Spleen (tissue), 7 donors: ENCODE results near the gene TGFBRAP1.

Experiments
- POLR2AphosphoS5 ChIP-seq, 3 donors: sonication (generic); formaldehyde crosslinking; IDR thresholded peaks; one replicate each; pipeline ENCODE4 v1.5.1; 2017; ENCODE audit warnings: antibody characterized with exemption in 3 of 3
- TF ChIP-seq, protein P1 (sequence below), 11 experiments: fragments of 200-600 bp in 7 of 11; fragments of 450-650 bp in 4 of 11; sonication (generic) in 4 of 11; IDR thresholded peaks in 8 of 11; conservative IDR thresholded peaks in 3 of 11; 1 replicate in 7 of 11; 2 replicates in 4 of 11; pipeline versions ENCODE4 v1.4.0 to v1.8.0; 2016 to 2021; ENCODE audit warnings: antibody characterized with exemption in 11 of 11, inconsistent platforms in 4 of 11, mild to moderate bottlenecking in 1 of 11
- donor health status: DM: no; HTN: no; CAD: no; lungs with moderate emphysema.
- donor health status: DM: no; HTN: no; CAD: no.
- donor health status: DM: no; HTN: no; CAD: no.

- TF ChIP-seq POLR2AphosphoS5 (IDR thresholded peaks at IDR 0.05): no peak
- TF ChIP-seq, protein P1, sequence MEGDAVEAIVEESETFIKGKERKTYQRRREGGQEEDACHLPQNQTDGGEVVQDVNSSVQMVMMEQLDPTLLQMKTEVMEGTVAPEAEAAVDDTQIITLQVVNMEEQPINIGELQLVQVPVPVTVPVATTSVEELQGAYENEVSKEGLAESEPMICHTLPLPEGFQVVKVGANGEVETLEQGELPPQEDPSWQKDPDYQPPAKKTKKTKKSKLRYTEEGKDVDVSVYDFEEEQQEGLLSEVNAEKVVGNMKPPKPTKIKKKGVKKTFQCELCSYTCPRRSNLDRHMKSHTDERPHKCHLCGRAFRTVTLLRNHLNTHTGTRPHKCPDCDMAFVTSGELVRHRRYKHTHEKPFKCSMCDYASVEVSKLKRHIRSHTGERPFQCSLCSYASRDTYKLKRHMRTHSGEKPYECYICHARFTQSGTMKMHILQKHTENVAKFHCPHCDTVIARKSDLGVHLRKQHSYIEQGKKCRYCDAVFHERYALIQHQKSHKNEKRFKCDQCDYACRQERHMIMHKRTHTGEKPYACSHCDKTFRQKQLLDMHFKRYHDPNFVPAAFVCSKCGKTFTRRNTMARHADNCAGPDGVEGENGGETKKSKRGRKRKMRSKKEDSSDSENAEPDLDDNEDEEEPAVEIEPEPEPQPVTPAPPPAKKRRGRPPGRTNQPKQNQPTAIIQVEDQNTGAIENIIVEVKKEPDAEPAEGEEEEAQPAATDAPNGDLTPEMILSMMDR (IDR thresholded peaks at IDR 0.05 in 8 of 11, conservative IDR thresholded peaks at IDR 0.05 in 3 of 11): no peak
These were observed 66.9 kb downstream of the TGFBRAP1 start for GRCh38 chr2:105262651-105263091.
